ENCODE results near the gene PDHA1.

The PDHA1 gene

DNA sequence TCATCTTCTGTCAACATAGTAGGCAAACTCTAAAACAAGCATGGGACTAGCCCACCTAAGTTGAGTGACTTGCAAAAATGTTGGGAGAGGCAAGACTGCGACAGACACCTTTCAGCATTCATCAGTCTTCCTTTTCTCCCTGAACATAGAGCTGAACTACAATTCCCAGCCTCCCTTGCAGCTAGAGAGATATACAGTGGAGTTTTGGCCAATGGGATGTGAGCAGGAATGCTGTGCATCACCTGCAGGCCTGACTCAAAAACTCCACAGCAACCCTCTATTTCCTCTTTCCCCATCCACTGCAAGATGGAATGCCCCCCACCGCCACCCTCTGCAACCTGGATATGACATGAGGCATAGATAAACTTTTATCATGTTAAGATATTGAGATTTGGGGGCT is 66.5 kb downstream of the PDHA1 start:
- TF ChIP-seq, protein P1, sequence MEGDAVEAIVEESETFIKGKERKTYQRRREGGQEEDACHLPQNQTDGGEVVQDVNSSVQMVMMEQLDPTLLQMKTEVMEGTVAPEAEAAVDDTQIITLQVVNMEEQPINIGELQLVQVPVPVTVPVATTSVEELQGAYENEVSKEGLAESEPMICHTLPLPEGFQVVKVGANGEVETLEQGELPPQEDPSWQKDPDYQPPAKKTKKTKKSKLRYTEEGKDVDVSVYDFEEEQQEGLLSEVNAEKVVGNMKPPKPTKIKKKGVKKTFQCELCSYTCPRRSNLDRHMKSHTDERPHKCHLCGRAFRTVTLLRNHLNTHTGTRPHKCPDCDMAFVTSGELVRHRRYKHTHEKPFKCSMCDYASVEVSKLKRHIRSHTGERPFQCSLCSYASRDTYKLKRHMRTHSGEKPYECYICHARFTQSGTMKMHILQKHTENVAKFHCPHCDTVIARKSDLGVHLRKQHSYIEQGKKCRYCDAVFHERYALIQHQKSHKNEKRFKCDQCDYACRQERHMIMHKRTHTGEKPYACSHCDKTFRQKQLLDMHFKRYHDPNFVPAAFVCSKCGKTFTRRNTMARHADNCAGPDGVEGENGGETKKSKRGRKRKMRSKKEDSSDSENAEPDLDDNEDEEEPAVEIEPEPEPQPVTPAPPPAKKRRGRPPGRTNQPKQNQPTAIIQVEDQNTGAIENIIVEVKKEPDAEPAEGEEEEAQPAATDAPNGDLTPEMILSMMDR (conservative IDR thresholded peaks at IDR 0.05; ENCODE audit: low read depth, low read length) = no peak
- Histone ChIP-seq H4K20me1 (ENCODE audit: insufficient read depth) (no peaks in the 10 kb centered on the region), H3K27me3 (ENCODE audit: insufficient read depth, low read depth) (no peaks in the 10 kb centered on the region), H3K27ac (no peak overlapping the region), H2AFZ (ENCODE audit: low read depth) (no peak overlapping the region), H3K4me3 (IDR thresholded peaks at IDR 0.05; ENCODE audit: insufficient read depth, low read depth, low read length) (no peak overlapping the region), H3K79me2 (ENCODE audit: insufficient read depth, low read depth) (no peaks in the 10 kb centered on the region), H3K36me3 (ENCODE audit: insufficient read depth) (no peaks in the 10 kb centered on the region), H3K4me2 (no peak overlapping the region), H3K9ac (no peak overlapping the region), H3K4me1 (ENCODE audit: low read depth, poor library complexity, severe bottlenecking) (no peaks in the 10 kb centered on the region)
